Calu3 (cell line): ENCODE results near the gene TBXAS1. TPM values are rescaled to one million over a fixed set of nuclear protein-coding genes. Genes with fewer than 3 reads are reported as not detected.

Source experiments
- BruUV-seq: library from RNA; stranded (reverse); fragments of 400-500 nt; replicated peaks from 2 replicates; lab custom pipeline; 2021; lab: Mats Ljungman, UMichigan
- CTCF ChIA-PET: fragments of 300-600 bp; sonication (Branson Sonifier 250); formaldehyde crosslinking; loops from one replicate; lab custom pipeline; 2022; ENCODE audit warnings: antibody characterized with exemption; lab: Charles Lee
- DNase-seq: peaks from one replicate; pipeline ENCODE4 v3.0.0; 2022
- H3K27ac Mint-ChIP-seq: one replicate; pipeline ENCODE4 v1.8.0; 2022; ENCODE audit warnings: mixed read lengths; ENCODE audit not compliant: unreplicated experiment
- H3K27me3 Mint-ChIP-seq: one replicate; pipeline ENCODE4 v1.8.0; 2022; ENCODE audit warnings: mixed read lengths; ENCODE audit not compliant: unreplicated experiment
- H3K36me3 Mint-ChIP-seq: one replicate; pipeline ENCODE4 v1.8.0; 2022; ENCODE audit warnings: mild to moderate bottlenecking, moderate library complexity, mixed read lengths; ENCODE audit not compliant: insufficient read depth, unreplicated experiment
- H3K4me1 Mint-ChIP-seq: one replicate; pipeline ENCODE4 v1.8.0; 2022; ENCODE audit warnings: mild to moderate bottlenecking, low read depth, mixed read lengths; ENCODE audit not compliant: unreplicated experiment
- H3K4me3 Mint-ChIP-seq: one replicate; pipeline ENCODE4 v1.8.0; 2022; ENCODE audit warnings: mild to moderate bottlenecking, low read depth, moderate library complexity, mixed read lengths; ENCODE audit not compliant: unreplicated experiment
- H3K9me3 Mint-ChIP-seq: one replicate; pipeline ENCODE4 v1.8.0; 2022; ENCODE audit warnings: low read depth, mixed read lengths; ENCODE audit not compliant: unreplicated experiment
- CTCF ChIP-seq: fragments of 200-600 bp; IDR thresholded peaks from one replicate; pipeline ENCODE4 v1.8.0; 2022; ENCODE audit warnings: antibody characterized with exemption; ENCODE audit not compliant: unreplicated experiment
- intact Hi-C: fragments of 100-400 bp; cut with micrococcal nuclease; formaldehyde crosslinking; loops from one replicate; pipeline ENCODE4 v1.10.0; 2022; ENCODE audit not compliant: unreplicated experiment
- total RNA-seq: library from RNA; stranded (reverse); gene quantifications from 2 replicates; pipeline ENCODE4 v1.2.3, GENCODE V29; 2022

TBXAS1 gene
- total RNA-seq, 1 experiment from 2014 or later, result 33.0 TPM

DNA sequence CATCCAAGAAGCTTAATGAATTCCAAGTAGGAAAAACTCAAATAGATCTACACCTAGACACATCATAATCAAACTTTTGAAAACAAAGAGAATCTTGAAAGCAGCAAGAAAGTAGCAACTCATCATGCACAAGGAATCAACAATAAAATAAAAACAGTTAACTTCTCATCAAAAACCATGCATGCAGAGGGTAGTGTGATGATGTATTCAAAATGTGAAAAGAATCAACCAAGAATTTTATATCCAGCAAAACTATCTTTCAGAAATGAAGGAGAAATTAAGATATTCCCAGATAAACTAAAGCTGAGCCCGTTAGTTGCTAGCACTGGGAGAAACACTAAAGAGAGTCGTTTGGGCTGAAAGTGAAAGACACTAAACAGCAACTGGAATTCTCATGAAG, 238.0 kb downstream of the TBXAS1 start:
- H3K4me1 Mint-ChIP-seq, result no peaks in the 10 kb centered on the region
- intact Hi-C loops, result no loop called here
- CTCF ChIA-PET, result no interaction called here
- no TSS peak for BruUV-seq
- DNase-seq, result no peak
- H3K36me3 Mint-ChIP-seq, result peaks cover 14% of the 10 kb centered on the region
- peaks cover 14% of the 10 kb centered on the region for H3K27me3 Mint-ChIP-seq
- no peak overlapping the region for H3K27ac Mint-ChIP-seq
- H3K9me3 Mint-ChIP-seq, result peaks cover 18% of the 10 kb centered on the region
- H3K4me3 Mint-ChIP-seq, result no peak overlapping the region
- TF ChIP-seq CTCF, result no peak

GRCh38 chr7:140068033-140068432, 239.0 kb downstream of the TBXAS1 start:
- H3K36me3 Mint-ChIP-seq, result peaks cover 5% of the 10 kb centered on the region
- no peaks in the 10 kb centered on the region for H3K4me1 Mint-ChIP-seq
- DNase-seq, result no peak
- peaks cover 18% of the 10 kb centered on the region for H3K9me3 Mint-ChIP-seq
- intact Hi-C loops, result no loop called here
- no peak overlapping the region for H3K4me3 Mint-ChIP-seq
- no peak overlapping the region for H3K27ac Mint-ChIP-seq
- BruUV-seq, result no TSS peak
- H3K27me3 Mint-ChIP-seq, result peaks cover 14% of the 10 kb centered on the region
- CTCF ChIA-PET, result no interaction called here
- TF ChIP-seq CTCF, result no peak

DNA sequence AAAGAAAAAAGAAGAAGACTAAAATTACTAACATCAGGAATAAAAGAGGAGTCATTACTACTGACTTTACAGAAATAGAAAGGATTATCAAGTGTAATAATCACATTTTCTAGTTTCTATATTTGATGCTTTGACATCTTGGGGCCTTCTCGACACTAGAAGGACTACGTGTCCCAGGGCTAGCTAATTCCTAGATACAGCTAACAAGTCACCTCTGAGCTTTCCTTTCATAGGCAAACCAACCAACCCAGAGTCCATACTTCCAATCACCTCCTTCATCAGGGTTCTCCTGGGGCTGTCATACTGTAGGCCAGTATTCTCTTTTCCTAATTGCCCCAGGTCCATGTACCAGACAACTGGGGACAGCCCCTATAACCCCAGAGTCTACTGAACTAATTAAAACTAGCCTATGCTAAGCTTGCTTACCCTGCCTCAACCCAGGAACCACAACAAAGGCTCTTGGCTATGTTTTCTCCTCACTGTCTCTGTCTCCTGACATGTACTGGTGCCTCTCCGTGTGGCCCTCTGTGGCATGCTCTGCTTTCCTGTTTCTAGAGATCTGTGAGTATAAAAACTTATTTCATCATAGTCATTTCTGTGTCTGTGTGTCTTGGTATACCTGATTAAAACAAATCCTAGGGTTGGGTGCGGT, 240.4 kb downstream of the TBXAS1 start:
- intact Hi-C loops, result no loop called here
- no TSS peak for BruUV-seq
- no peak for DNase-seq
- no peak for TF ChIP-seq CTCF
- CTCF ChIA-PET, result no interaction called here
- Mint-ChIP-seq H3K4me1 (no peaks in the 10 kb centered on the region), H3K27me3 (peaks cover 24% of the 10 kb centered on the region), H3K27ac (no peak overlapping the region), H3K9me3 (peaks cover 18% of the 10 kb centered on the region), H3K36me3 (no peaks in the 10 kb centered on the region), H3K4me3 (no peak overlapping the region)

Other genes starting within 250 kb of the TBXAS1 start
- 30.9 and 33.4 TPM in 2 replicates for gene HIPK2, start 51.3 kb upstream of the TBXAS1 start, total RNA-seq
- gene PARP12, start 233.7 kb downstream of the TBXAS1 start, total RNA-seq, result 66.6 and 102 TPM in 2 replicates